GM12874 (cell line): ENCODE data around the gene ISG20.

Experiments used
- TF ChIP-seq, protein P1 (sequence below): IDR thresholded peaks from 2 replicates; pipeline ENCODE4 v1.5.1; 2011; ENCODE audit warnings: low read depth, mild to moderate bottlenecking, control low read depth, low read length, moderate library complexity; ENCODE audit not compliant: insufficient read depth

Gene ISG20

DNA sequence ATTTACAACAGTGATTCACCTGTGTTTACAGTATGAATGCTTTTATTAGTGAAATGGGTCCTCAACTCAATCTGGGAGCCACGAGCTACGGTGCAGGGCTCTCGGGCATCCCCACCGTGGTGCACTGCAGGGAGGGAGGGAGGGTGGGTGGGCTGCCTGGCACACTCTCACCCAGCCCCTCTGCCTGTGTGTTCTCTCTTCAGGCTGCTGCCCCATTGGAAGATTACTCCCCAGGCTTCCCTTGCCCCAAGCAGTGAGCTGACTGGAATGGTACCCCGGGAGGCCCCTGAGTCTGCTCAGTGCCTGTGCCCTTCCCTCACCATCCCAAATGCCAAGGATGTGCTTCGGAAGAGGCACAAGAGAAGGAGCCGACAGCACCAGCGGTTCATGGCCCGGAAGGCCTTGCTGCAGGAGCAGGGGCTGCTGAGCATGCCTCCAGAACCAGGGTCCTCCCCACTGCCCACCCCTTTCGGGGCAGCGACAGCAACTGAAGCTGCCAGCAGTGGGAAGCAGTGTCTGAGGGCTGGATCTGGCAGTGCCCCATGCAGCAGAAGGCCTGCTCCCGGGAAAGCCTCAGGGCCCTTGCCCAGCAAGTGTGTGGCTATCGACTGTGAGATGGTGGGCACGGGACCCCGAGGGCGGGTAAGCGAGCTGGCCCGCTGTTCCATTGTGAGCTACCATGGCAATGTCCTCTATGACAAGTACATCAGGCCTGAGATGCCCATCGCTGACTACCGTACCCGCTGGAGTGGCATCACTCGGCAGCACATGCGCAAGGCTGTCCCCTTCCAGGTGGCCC lies 12.7 kb upstream of the ISG20 start:
- TF ChIP-seq, protein P1, sequence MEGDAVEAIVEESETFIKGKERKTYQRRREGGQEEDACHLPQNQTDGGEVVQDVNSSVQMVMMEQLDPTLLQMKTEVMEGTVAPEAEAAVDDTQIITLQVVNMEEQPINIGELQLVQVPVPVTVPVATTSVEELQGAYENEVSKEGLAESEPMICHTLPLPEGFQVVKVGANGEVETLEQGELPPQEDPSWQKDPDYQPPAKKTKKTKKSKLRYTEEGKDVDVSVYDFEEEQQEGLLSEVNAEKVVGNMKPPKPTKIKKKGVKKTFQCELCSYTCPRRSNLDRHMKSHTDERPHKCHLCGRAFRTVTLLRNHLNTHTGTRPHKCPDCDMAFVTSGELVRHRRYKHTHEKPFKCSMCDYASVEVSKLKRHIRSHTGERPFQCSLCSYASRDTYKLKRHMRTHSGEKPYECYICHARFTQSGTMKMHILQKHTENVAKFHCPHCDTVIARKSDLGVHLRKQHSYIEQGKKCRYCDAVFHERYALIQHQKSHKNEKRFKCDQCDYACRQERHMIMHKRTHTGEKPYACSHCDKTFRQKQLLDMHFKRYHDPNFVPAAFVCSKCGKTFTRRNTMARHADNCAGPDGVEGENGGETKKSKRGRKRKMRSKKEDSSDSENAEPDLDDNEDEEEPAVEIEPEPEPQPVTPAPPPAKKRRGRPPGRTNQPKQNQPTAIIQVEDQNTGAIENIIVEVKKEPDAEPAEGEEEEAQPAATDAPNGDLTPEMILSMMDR = no peak

DNA sequence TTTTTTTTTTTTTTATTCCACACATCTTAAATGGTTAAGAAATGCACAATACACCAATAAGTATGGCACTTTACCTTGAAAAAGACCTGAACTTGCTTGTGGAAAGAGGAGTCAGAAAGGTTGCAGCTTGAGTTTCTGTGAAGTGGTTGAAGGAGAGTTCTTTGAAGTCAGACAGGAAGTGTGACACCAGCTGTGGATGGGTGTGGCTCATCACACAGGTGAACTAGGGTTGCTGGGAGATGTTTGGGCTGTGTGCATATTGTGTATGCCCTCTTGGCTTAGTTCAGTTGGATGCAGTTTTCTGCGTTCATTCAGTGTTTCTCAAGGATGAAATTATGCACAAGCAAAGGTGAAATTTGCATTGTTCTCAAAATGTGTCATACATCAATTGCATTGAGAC lies 11.4 kb upstream of the ISG20 start:
- TF ChIP-seq, protein P1 = no peak

DNA sequence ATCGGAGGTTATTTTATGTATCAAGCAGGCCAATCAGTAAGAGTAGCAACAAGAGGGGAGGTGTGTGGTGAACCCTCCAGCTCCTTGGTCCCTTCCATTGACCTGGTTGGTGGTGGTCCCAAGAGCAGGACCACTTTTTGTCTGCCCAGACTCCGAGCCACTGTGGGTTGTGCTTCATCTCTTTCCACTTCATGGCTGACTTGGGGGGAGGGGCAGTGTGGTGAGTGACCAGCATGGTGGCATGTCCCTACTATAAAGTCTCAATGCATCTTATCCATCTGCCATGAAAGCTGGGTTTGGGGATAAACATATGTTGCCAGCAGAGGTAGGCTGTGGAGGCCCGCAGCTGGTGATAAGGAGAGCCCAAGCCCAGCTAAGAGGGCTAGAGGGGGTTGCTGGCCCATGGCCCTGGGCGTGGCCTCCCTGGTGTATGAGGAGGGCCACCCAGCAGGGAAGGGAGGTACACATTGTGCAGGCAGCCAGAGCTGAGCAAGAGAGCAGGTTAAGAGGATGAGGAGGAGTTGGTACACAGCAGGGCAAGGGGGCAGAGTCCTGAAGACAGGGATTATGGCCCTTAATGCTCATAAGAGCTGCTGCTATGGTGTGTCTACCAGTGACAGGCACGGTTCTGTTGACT lies 10.7 kb upstream of the ISG20 start:
- TF ChIP-seq, protein P1 = no peak

DNA sequence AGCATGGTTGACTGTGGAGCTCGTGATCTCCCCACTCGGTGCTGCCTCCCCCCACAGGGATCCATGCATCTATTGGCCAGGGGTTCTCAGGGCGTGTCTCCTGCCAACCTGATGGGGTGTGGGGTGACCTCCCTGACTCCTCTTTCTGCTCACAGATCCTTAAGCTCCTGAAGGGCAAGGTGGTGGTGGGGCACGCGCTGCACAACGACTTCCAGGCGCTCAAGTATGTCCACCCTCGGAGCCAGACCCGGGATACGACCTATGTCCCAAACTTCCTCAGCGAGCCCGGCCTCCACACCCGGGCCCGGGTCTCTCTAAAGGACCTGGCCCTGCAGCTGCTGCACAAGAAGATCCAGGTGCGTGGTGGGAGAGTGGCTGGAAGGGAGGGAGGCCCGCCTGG lies 9.7 kb upstream of the ISG20 start:
- TF ChIP-seq, protein P1 = no peak

DNA sequence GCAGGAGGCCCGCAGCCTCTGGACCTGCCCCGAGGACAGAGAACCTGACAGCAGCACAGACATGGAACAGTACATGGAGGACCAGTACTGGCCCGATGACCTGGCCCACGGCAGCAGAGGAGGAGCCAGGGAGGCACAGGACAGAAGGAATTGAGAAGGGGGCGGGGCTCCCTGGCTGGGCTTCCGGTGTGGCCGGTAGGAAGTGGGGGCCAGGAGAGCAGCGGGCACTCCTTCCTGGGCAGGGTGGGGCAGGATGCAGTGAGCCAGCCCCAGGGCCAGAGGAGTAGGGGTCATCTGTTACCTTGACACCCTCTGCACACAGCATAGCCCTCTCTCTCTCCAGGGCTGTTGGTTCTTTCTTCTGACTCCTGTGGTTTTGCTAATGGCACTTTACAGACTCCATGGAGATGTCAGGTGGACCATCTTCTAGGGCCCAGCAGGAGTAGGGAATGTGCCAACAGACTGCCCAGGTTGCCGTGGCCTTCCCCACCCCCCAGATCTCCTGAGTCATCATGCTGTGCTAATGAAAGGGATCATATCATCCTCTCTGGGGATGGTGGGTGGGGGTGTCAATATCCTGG lies 8.6 kb upstream of the ISG20 start:
- TF ChIP-seq, protein P1 = no peak

DNA sequence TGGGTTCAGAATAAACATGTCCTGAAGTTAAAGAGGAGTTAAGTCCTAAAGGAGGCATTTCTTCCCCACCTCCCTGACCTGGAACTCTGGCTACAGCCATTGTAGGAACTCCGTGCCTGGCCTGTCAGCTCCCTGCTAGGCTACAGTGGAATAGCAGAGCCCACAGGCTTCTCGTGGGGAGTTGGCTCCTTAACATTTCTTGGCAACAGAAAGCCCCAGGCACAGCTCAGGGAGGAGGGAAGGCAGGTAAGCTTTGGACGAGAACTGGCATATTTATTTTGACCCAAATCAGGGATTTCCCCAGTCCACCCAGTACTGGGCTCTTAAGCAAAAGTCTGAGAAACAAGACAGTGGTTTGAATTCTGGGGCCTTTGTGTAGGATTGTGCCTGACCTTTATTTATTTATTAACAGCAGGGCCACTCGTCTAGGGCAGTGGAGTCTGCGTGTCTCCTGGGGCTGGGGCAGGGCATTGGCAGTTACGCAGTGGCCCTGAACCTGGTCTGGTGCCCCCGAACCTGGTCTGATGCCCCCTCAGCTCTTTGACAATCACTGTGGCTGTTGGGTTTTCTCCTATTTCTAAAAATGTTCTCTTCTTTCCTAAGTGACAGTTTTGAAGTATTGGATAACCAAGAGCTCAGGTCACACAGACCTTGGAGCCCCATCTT lies 7.9 kb upstream of the ISG20 start:
- TF ChIP-seq, protein P1 = no peak

DNA sequence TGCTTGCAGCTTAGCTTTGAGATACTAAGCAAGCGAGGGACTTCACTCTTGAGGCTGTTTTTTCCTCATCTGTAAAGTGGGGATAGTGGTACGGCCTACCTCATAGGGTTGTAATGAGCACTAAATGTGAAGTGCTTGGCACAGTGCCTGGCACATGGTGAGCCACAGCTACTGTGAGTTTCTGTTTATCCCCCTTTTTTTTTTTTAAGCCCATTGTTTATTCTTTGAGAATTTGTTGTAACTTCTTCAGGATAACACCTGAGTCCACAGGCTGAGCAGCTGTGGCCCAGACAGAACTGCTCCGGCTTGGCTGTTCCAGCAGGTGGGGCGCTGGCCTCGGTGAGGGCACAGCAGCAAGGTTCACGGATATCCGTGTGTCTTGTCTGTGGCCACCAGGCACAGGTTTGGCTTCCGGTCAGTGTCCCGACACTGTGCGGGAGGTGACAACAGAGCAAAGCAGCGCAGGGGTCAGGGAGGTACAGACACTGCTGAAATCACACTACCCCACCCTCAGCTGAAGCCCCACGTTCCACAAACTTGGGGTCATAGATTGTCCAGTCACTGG lies 7.3 kb upstream of the ISG20 start:
- TF ChIP-seq, protein P1 = no peak
